PC-9 (cell line): Measurements from ENCODE around the gene PSORS1C1.

ENCODE experiments used
- CTCF ChIP-seq: fragments of 200-600 bp; sonication (generic); conservative IDR thresholded peaks from 2 replicates; pipeline ENCODE4 v1.6.1; 2017; ENCODE audit warnings: mixed run types, antibody characterized with exemption, mild to moderate bottlenecking, moderate library complexity
- EZH2 ChIP-seq: fragments of 200-600 bp; sonication (generic); IDR thresholded peaks from 2 replicates; pipeline ENCODE4 v1.8.0; 2017; ENCODE audit warnings: antibody characterized with exemption, low read depth

DNA sequence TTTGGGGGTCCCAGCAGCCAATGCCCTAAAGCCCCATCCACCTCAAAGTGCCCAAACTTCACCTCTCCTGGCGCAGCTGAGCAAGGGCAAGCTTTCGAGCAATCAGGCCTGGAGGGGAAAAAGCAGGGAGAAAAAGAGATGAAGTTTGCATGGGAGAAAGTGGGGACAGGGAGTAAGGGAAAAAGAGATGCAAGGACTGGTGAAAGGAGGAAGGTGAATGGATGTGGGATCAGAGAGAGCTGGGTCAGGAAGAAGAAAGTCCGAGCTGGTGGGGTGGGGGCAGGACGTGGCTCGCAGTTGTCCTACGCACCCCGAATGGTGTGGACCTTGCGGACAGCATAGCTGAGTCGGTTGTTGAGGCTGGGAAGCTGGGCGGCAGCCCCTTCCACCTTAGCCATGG, 30.8 kb downstream of the PSORS1C1 start:
- TF ChIP-seq CTCF (no peak), EZH2 (no peak)
